HG02938 (cell line): ENCODE data around the gene GPR39.

Source experiments
- ATAC-seq: cut with Tn5 transposase; IDR thresholded peaks from one replicate; pipeline ENCODE4 v1.9.1; 2021; ENCODE audit warnings: mild to moderate bottlenecking, moderate library complexity; ENCODE audit not compliant: unreplicated experiment

The GPR39 gene

GRCh38 chr2:132441051-132441450 is 24.4 kb downstream of the GPR39 start:
- ATAC-seq: no peak

- no peak for ATAC-seq
Observed at GRCh38 chr2:132442278-132442677, 25.7 kb downstream of the GPR39 start.

DNA sequence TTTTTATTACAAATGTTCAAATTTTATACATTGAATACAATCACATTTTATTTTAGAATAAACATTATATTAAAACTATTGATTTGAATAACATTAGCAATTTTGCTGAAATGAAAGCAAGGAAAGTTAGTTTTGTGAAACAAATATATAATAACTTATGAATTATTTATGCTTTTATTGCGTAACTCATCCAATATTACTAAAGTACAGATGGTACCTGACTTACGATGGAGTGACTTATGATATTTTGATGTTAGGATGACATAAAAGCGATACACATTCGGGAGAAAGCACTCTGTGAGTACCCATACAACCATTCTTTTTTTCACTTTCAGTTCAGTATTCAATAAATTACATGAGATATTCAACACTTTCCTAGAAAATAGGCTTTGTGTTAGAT is 26.5 kb downstream of the GPR39 start:
- ATAC-seq: no peak

GRCh38 chr2:132446444-132446843 is 29.8 kb downstream of the GPR39 start:
- ATAC-seq: no peak

DNA sequence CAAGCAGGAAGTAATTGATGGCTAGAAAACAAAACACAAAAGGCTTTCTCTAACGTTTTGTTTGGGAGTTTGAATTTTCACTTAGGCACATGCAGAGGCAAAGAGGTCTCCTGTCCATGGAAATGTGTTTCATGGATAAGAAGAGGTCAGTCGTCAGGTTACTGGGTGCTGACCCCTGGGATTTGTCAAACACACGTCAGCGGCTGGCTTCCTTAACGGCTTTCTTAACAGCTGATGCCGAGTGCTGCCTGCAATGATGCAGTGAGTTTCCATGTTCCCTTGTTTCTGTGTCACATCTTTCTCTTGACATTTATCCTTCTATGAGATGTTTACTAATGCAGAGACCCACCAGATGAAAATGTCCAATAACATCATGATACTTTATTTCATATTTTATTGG is 31.7 kb downstream of the GPR39 start:
- ATAC-seq: no peak

DNA sequence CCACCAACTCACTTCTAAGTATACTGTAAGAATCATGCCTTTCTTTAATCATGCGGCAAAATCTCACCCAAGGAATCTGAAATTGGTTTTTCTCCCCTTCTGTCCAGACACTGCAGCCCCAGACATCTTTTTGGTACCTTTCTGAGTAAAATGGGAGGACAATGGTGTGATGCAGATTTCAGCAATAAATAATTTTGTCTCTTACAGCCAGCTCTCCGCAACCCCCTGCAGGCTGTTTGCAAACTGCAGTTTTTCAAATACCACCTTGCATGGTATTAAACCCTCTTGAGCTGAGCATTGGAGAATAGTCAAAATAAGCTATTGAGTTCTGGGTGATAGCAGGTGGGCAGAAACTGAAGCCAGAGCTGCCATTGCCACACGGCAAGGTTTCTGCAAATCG is 32.2 kb downstream of the GPR39 start:
- ATAC-seq: no peak

DNA sequence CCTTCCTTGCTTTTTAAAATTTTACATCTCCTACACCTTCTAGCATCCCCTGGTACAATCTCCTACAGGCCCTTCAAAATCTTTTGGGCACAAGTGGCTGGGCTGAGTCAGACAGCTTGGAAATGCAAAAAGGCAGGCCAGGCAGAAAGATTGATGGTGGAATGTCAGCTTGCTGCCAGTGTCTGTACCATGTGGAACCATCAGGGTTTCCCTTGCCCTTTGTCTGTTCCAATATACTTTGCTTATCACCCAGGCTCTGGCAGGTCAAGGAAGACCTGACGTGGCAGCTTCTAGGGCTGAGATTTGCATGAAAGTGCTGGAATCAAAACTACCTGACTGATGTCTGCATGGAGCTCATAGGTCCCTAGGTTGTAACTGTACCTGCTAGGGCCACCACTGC is 33.3 kb downstream of the GPR39 start:
- no peak for ATAC-seq

DNA sequence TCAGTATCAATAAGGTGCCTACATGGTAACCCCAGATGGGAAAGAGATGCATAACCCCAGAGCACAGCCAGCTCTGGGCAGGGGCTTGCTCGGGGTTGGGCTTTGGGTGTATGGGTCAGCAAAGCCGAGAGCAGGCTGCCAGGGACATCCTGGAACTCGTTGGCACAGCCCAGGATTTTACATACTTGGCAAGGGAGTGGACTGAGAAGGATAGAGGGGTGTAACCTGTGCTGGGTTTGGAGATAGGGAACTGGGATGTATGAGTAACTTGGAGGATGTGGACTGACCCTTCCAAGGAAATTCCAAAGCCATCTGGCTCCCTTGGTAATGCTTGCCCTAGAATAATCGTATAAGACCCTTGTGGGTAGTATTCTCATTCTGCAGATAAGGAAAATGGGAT is 44.2 kb downstream of the GPR39 start:
- no peak for ATAC-seq

DNA sequence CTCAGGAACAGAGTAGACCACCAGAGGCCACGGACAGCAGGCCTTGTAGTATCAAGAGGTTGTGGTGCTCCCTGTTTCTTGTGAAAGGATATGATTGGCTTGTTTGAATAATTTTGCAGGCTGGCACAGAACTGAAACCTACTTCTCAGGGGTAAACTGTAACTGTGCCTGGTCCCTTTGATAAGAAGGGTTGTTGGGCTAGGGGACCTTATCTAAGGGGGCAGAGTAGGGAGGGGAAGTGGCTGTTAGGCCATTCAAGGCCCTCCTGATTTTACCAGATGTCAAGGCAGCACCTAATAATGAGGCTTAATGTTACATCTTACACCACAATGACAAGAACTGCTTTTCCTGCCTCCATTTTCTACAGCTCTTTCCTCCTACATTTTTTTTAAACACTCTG is 45.6 kb downstream of the GPR39 start:
- no peak for ATAC-seq

DNA sequence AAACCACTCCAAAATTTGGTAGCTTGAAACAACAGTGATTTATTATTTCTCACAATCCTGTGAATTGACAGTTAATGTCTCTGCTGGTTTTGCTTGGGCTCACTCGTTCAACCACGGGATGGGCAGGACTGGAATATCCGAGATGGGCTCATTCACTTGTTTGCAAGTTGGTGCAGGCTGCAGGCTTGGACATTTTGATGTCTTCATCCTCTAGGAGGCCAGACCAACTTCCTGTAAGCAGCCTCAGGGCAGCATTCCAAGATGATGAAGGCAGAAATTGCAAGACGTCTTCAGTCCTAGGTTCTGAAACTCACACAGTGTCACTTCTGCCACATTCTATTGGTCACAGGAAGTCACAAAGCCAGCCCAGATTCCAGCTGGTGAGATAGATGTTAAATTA is 47.1 kb downstream of the GPR39 start:
- no peak for ATAC-seq

DNA sequence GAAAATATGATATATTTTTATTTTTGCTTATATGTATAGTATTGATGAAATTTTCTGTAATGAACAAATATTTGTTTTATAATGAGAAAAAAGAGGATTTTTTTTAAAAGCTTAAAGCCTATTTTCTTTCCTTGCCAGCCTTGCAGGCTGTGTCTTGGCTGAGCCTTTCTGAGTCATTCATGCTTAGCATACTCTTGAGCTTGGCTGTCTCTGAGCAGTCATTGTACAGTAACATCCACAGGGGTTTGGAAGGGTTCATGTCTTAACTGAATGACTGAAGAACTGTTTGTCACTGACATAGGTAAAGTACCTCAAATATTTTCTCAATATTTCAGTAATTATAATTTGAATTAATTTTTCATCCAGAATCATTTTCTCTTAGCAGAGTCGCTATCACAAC is 49.3 kb downstream of the GPR39 start:
- no peak for ATAC-seq

- ATAC-seq: no peak
Observed at GRCh38 chr2:132466428-132467028, 49.9 kb downstream of the GPR39 start.

GRCh38 chr2:132468821-132469675 is 52.4 kb downstream of the GPR39 start:
- no peak for ATAC-seq

DNA sequence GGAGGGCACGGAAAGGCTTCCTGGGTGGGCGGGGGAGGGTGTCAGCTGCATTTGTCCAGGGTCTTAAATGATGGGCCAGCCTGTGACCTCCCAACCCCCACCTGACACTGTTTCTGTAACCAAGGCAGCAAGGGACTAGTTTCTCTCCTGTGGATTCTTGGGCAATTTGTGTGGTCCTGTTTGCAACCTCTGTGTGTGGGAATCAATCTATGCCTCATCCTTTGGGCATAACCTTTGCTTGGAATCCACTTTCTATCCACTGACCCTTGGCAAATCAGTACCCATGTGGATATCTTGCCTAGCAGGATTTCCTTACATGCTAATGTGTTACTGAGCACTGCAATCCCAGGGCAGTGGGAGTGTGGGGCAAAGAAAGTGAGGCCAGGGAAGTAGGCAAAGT is 54.1 kb downstream of the GPR39 start:
- ATAC-seq: no peak

DNA sequence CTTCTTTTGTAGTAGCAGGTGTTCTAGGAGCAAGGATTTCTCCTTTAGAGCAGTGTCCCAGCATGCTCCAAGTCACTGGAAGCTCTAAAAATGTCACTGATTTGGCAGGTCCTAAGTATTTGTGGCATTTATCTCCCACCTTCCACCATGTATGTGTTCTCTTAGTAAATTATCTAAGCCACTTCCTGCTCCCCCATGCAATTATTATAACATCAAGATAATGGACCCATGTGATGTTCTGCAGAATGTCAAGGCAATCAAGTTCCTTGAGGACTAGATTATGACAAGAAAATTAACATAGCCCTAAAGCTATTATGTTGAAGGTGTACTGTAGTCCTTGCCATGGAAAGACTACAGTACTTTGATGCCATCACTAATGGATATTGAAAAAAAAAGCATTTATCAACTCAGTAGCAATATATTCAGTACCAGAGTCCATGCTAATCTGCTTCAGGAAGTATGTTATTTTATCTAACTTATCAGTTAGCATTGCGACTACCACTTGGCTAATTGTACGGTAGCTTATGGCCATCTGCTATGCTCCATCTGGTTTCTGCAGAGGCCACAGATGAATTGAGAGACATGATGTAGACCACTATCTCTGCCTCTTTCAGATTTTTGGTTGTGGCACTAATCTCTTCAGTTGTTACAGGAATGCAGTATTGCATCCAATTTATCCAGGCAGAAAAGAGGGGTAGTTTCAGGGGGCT is 56.7 kb downstream of the GPR39 start:
- no peak for ATAC-seq

DNA sequence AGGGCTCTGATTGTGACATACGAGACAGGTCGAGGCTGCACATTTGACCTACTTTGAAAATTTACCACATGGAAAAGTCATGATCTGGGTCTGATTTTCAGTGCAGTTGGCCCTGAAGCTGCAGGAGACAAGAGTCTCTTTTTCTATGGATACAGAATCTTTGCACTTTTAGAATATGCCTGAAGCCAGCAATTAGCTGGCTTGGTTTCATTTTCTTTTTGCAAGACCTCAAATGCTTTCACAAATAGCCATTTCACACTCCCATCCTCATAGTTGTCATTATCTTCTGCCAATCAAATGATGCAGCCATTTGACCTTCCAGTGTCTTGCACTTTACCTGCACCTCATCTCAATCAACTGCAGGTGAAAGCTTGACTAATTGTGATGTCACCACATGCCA is 59.0 kb downstream of the GPR39 start:
- no peak for ATAC-seq

- ATAC-seq: no peak
Observed at GRCh38 chr2:132477436-132477835, 60.8 kb downstream of the GPR39 start.

DNA sequence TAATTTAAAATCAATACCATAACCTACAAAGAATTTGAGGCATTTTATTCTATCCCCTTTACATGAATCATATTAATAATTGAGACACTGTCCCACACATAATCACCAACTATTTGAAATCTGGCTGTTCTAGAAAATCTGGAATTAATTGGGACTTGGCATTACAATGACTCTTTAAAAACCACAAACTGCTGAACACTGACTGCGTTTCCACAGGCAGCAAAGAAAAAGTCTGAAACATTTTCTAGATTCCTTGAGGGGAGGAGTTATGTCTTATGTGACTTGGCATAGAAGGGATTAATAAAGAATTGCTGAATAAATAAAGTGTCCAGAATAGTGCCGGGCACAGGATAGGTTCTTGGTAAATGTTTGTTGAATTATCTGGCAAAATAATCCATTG is 61.4 kb downstream of the GPR39 start:
- no peak for ATAC-seq

GRCh38 chr2:132478461-132479105 is 62.0 kb downstream of the GPR39 start:
- ATAC-seq: no peak

GRCh38 chr2:132479155-132479554 is 62.5 kb downstream of the GPR39 start:
- no peak for ATAC-seq

DNA sequence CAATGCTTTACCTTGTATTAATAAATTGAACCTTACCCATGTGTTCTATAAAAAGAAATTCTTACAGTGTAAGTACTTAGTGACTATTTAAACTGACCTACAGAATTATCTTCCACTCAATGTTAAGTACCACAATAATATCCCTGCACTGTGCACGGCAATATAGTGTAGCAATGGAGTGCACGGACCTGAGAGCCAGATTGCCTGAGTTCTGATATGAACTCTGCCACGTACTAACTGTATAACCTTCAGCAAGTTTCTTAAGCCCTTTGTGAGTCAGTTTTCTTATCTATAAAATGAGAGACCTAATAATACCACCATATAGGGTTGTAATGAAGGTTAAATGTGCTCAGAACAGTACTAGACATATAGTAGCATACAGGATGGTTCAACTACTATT is 66.2 kb downstream of the GPR39 start:
- ATAC-seq: no peak

DNA sequence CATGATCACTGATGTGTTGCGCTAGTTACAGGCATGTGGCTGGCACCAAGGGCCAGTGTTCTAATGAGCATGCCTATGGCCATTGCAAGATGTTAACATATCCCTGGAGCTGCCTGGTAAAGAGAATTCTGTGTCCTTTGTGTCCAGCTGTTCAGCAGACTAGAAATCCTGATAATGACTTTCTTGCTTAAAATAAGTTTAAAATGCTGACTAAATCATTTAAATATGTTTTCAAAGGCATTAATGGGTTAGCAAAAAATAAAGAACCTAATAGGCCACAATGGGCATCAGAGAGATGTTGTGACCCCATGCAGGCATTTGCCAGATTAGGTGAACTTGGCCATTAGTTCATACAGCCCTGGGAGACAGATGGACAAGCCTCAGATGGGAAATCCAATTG is 67.5 kb downstream of the GPR39 start:
- ATAC-seq: no peak
